Astrocyte (in vitro differentiated cells and primary cell): ENCODE data around the gene TRERF1.

ENCODE experiments used
- EZH2 ChIP-seq: IDR thresholded peaks from 2 replicates; pipeline ENCODE4 v1.6.1; 2012; ENCODE audit warnings: mild to moderate bottlenecking, low read length, inconsistent platforms; ENCODE audit not compliant: insufficient read depth
- TF ChIP-seq, protein P1 (sequence below): IDR thresholded peaks from 2 replicates; pipeline ENCODE4 v1.5.1; 2011; ENCODE audit warnings: low read depth, mild to moderate bottlenecking, inconsistent platforms, low read length, moderate library complexity; ENCODE audit not compliant: insufficient read depth

DNA sequence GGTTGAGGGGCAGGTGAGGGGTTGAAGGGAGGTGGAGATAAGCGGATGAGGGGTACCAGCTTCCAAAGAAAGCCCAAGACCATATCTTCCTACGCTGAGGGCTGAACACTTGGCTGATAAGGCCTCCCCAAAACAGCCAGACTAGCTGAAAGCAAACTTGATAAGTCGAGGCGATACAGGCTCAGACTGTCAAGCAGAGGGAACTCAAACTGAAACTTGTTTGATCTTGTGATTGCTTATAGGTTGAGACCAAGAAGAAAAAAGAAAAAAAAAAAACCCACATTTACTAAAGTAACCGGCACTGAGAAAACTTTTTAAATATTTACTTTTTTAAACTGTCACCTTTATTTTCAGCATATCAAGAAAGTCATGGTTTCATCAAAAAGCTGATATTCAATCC lies 73.6 kb downstream of the TRERF1 start:
- TF ChIP-seq, protein P1, sequence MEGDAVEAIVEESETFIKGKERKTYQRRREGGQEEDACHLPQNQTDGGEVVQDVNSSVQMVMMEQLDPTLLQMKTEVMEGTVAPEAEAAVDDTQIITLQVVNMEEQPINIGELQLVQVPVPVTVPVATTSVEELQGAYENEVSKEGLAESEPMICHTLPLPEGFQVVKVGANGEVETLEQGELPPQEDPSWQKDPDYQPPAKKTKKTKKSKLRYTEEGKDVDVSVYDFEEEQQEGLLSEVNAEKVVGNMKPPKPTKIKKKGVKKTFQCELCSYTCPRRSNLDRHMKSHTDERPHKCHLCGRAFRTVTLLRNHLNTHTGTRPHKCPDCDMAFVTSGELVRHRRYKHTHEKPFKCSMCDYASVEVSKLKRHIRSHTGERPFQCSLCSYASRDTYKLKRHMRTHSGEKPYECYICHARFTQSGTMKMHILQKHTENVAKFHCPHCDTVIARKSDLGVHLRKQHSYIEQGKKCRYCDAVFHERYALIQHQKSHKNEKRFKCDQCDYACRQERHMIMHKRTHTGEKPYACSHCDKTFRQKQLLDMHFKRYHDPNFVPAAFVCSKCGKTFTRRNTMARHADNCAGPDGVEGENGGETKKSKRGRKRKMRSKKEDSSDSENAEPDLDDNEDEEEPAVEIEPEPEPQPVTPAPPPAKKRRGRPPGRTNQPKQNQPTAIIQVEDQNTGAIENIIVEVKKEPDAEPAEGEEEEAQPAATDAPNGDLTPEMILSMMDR, result no peak
- TF ChIP-seq EZH2, result no peak
